ENCODE data around the gene TET3.

TET3 gene

GRCh38 chr2:74007711-74008110 is 23.0 kb downstream of the TET3 start:
- H3K9ac ChIP-seq (ENCODE audit: low read length): no peak overlapping the region
- H3K9me3 ChIP-seq (ENCODE audit: insufficient read depth, low read length): no peaks in the 10 kb centered on the region
- H3K27me3 ChIP-seq (ENCODE audit: low read depth, low read length): no peaks in the 10 kb centered on the region
- H3K4me2 ChIP-seq (ENCODE audit: low read length): no peak overlapping the region
- peaks cover 12% of the 10 kb centered on the region for H3K4me1 ChIP-seq (ENCODE audit: low read length)
- H3K79me2 ChIP-seq (ENCODE audit: low read length): peaks cover 100% of the 10 kb centered on the region
- no peak for TF ChIP-seq EZH2phosphoT487 (IDR thresholded peaks at IDR 0.05; ENCODE audit: low read depth)
- no peak for TF ChIP-seq CTCF (IDR thresholded peaks at IDR 0.05; ENCODE audit: low read depth, low read length)
- no peak overlapping the region for H2AFZ ChIP-seq (ENCODE audit: low read depth, low read length)
- H4K20me1 ChIP-seq (ENCODE audit: insufficient read depth, low read length): peaks cover 98% of the 10 kb centered on the region
- peaks cover 51% of the 10 kb centered on the region for H3K36me3 ChIP-seq (replicated peaks; ENCODE audit: low read depth, low read length)
- no peak overlapping the region for H3K4me3 ChIP-seq (ENCODE audit: low read length)
- no peak overlapping the region for H3K27ac ChIP-seq (ENCODE audit: low read length)

- TF ChIP-seq EZH2phosphoT487 (IDR thresholded peaks at IDR 0.05; ENCODE audit: low read depth) (no peak), CTCF (IDR thresholded peaks at IDR 0.05; ENCODE audit: low read depth, low read length) (no peak)
- no peak overlapping the region for H3K4me2 ChIP-seq (ENCODE audit: low read length)
Measured at GRCh38 chr2:74008761-74009395, 24.2 kb downstream of the TET3 start.

GRCh38 chr2:74009577-74009976 is 24.9 kb downstream of the TET3 start:
- Histone ChIP-seq H3K36me3 (replicated peaks; ENCODE audit: low read depth, low read length) (peaks cover 47% of the 10 kb centered on the region), H2AFZ (ENCODE audit: low read depth, low read length) (no peak overlapping the region), H3K27me3 (ENCODE audit: low read depth, low read length) (no peaks in the 10 kb centered on the region), H4K20me1 (ENCODE audit: insufficient read depth, low read length) (peaks cover 98% of the 10 kb centered on the region), H3K4me2 (ENCODE audit: low read length) (no peak overlapping the region), H3K4me3 (ENCODE audit: low read length) (no peak overlapping the region), H3K9me3 (ENCODE audit: insufficient read depth, low read length) (no peaks in the 10 kb centered on the region), H3K27ac (ENCODE audit: low read length) (no peak overlapping the region), H3K4me1 (ENCODE audit: low read length) (peaks cover 8% of the 10 kb centered on the region; the same call in 1 of the 2 replicates), H3K9ac (ENCODE audit: low read length) (no peak overlapping the region), H3K79me2 (ENCODE audit: low read length) (peaks cover 100% of the 10 kb centered on the region)
- TF ChIP-seq CTCF (IDR thresholded peaks at IDR 0.05; ENCODE audit: low read depth, low read length) (no peak), EZH2phosphoT487 (IDR thresholded peaks at IDR 0.05; ENCODE audit: low read depth) (no peak)

More at GRCh38 chr2:74008761-74009395, 24.2 kb downstream of the TET3 start:
- Histone ChIP-seq H3K4me1 (ENCODE audit: low read length) (peaks cover 8% of the 10 kb centered on the region; the same call in 1 of the 2 replicates), H3K9me3 (ENCODE audit: insufficient read depth, low read length) (no peaks in the 10 kb centered on the region), H4K20me1 (ENCODE audit: insufficient read depth, low read length) (peaks cover 98% of the 10 kb centered on the region), H2AFZ (ENCODE audit: low read depth, low read length) (no peak overlapping the region), H3K79me2 (ENCODE audit: low read length) (peaks cover 100% of the 10 kb centered on the region), H3K27ac (ENCODE audit: low read length) (no peak overlapping the region), H3K27me3 (ENCODE audit: low read depth, low read length) (no peaks in the 10 kb centered on the region), H3K36me3 (replicated peaks; ENCODE audit: low read depth, low read length) (peaks cover 47% of the 10 kb centered on the region), H3K9ac (ENCODE audit: low read length) (no peak overlapping the region), H3K4me3 (ENCODE audit: low read length) (no peak overlapping the region)

GRCh38 chr2:74010087-74010541 is 25.4 kb downstream of the TET3 start:
- Histone ChIP-seq H3K9me3 (ENCODE audit: insufficient read depth, low read length) (no peaks in the 10 kb centered on the region), H3K4me1 (ENCODE audit: low read length) (peaks cover 8% of the 10 kb centered on the region; the same call in 1 of the 2 replicates), H2AFZ (ENCODE audit: low read depth, low read length) (no peak overlapping the region), H3K27ac (ENCODE audit: low read length) (no peak overlapping the region), H3K79me2 (ENCODE audit: low read length) (peaks cover 100% of the 10 kb centered on the region), H3K36me3 (replicated peaks; ENCODE audit: low read depth, low read length) (peaks cover 47% of the 10 kb centered on the region), H3K27me3 (ENCODE audit: low read depth, low read length) (no peaks in the 10 kb centered on the region), H3K9ac (ENCODE audit: low read length) (no peak overlapping the region), H3K4me3 (ENCODE audit: low read length) (no peak overlapping the region), H4K20me1 (ENCODE audit: insufficient read depth, low read length) (peaks cover 97% of the 10 kb centered on the region), H3K4me2 (ENCODE audit: low read length) (no peak overlapping the region)
- no peak for TF ChIP-seq EZH2phosphoT487 (IDR thresholded peaks at IDR 0.05; ENCODE audit: low read depth)
- no peak for TF ChIP-seq CTCF (IDR thresholded peaks at IDR 0.05; ENCODE audit: low read depth, low read length)

Measured in OCI-LY3 (cell line).